ENCODE results near the gene NAGA.

The NAGA gene

GRCh38 chr22:42039271-42039670 is 31.3 kb downstream of the NAGA start:
- no peak for DNase-seq (ENCODE audit: low read depth)

GRCh38 chr22:42035256-42035655 is 35.4 kb downstream of the NAGA start:
- no peak for DNase-seq (ENCODE audit: low read depth)

GRCh38 chr22:42033263-42034181 is 37.1 kb downstream of the NAGA start:
- DNase-seq (ENCODE audit: low read depth) = no peak

GRCh38 chr22:42026705-42027104 is 43.9 kb downstream of the NAGA start:
- DNase-seq (ENCODE audit: low read depth) = no peak

GRCh38 chr22:42025421-42025820 is 45.2 kb downstream of the NAGA start:
- no peak for DNase-seq (ENCODE audit: low read depth)

GRCh38 chr22:42022162-42022847 is 48.3 kb downstream of the NAGA start:
- no peak for DNase-seq (ENCODE audit: low read depth)

GRCh38 chr22:42021571-42021970 is 49.0 kb downstream of the NAGA start:
- DNase-seq (ENCODE audit: low read depth) = no peak

GRCh38 chr22:42018224-42018623 is 52.4 kb downstream of the NAGA start:
- no peak for DNase-seq (ENCODE audit: low read depth)

GRCh38 chr22:42016111-42016510 is 54.5 kb downstream of the NAGA start:
- no peak for DNase-seq (ENCODE audit: low read depth)

- DNase-seq (ENCODE audit: low read depth) = no peak
These were observed 57.2 kb downstream of the NAGA start for GRCh38 chr22:42013385-42013784.

- no peak for DNase-seq (ENCODE audit: low read depth)
These were observed 59.8 kb downstream of the NAGA start for GRCh38 chr22:42010778-42011177.

Data from activated T-helper 1 cell treated with Interleukin-2 at 50 U/mL for 16 hours (primary cell).